A673 (cell line): Measurements from ENCODE around the gene TLE1. TPM values are rescaled to one million over a fixed set of nuclear protein-coding genes. Genes with fewer than 3 reads are reported as not detected.

Experiments used
- BruUV-seq: library from RNA; stranded (reverse); fragments of 400-500 nt; replicated peaks from 2 replicates; lab custom pipeline; 2021; lab: Mats Ljungman, UMichigan
- CTCF ChIA-PET: fragments of 300-600 bp; sonication (Branson Sonifier 250); formaldehyde crosslinking; loops from one replicate; lab custom pipeline; 2022; ENCODE audit warnings: antibody characterized with exemption; lab: Charles Lee
- POLR2A ChIA-PET: fragments of 300-600 bp; sonication (Branson Sonifier 250); formaldehyde crosslinking; loops from one replicate; lab custom pipeline; 2022; ENCODE audit warnings: antibody characterized with exemption; ENCODE audit not compliant: low non-redundant PET; lab: Charles Lee
- DNase-seq: peaks from one replicate; pipeline ENCODE4 v3.0.0-alpha.2; 2015; ENCODE audit warnings: low spot score
- H3K27ac ChIP-seq: fragments of 200-600 bp; sonication (generic); 2 replicates; pipeline ENCODE4 v1.5.1; 2016; ENCODE audit warnings: mixed run types, low read depth, mild to moderate bottlenecking, mixed read lengths, antibody characterized with exemption, low read length; ENCODE audit not compliant: poor library complexity, severe bottlenecking
- H3K27me3 ChIP-seq: fragments of 200-600 bp; sonication (generic); replicated peaks from 2 replicates; pipeline ENCODE4 v1.6.1; 2017; ENCODE audit warnings: mixed run types, low read depth, mild to moderate bottlenecking, mixed read lengths, antibody characterized with exemption, low read length; ENCODE audit not compliant: insufficient read depth, poor library complexity
- H3K36me3 ChIP-seq: fragments of 200-600 bp; sonication (generic); 2 replicates; pipeline ENCODE4 v1.6.1; 2016; ENCODE audit warnings: mixed run types, mild to moderate bottlenecking, mixed read lengths, antibody characterized with exemption, low read length; ENCODE audit not compliant: insufficient read depth, poor library complexity, severe bottlenecking
- H3K4me1 ChIP-seq: fragments of 200-600 bp; sonication (generic); 2 replicates; pipeline ENCODE4 v1.6.1; 2017; ENCODE audit warnings: mixed run types, mild to moderate bottlenecking, mixed read lengths, antibody characterized with exemption, low read length; ENCODE audit not compliant: insufficient read depth, poor library complexity, severe bottlenecking
- H3K4me3 ChIP-seq: fragments of 200-600 bp; sonication (generic); 2 replicates; pipeline ENCODE4 v1.5.1; 2016; ENCODE audit warnings: low read depth, mixed run types, mild to moderate bottlenecking, mixed read lengths, low read length; ENCODE audit not compliant: poor library complexity, severe bottlenecking
- H3K9me3 ChIP-seq: fragments of 200-600 bp; sonication (generic); 2 replicates; pipeline ENCODE4 v1.6.1; 2016; ENCODE audit warnings: mixed run types, low read depth, mild to moderate bottlenecking, mixed read lengths, antibody characterized with exemption, low read length; ENCODE audit not compliant: poor library complexity, severe bottlenecking
- EZH2 ChIP-seq: fragments of 200-600 bp; sonication (generic); IDR thresholded peaks from 2 replicates; pipeline ENCODE4 v1.6.1; 2017; ENCODE audit warnings: borderline replicate concordance, low read depth, mild to moderate bottlenecking, mixed read lengths, antibody characterized with exemption, low read length; ENCODE audit not compliant: poor library complexity, severe bottlenecking
- intact Hi-C: fragments of 100-400 bp; cut with micrococcal nuclease; formaldehyde crosslinking; loops from one replicate; pipeline ENCODE4 v1.10.0; 2022; ENCODE audit not compliant: unreplicated experiment
- total RNA-seq: library from RNA; stranded (reverse); gene quantifications from 2 replicates; pipeline ENCODE4 v1.2.3, GENCODE V29; 2021
- TF ChIP-seq, protein P1 (sequence below): fragments of 300-800, 200-600 bp; sonication (generic); conservative IDR thresholded peaks from 2 replicates; pipeline ENCODE4 v1.5.1; 2017; ENCODE audit warnings: low read depth, mild to moderate bottlenecking, antibody characterized with exemption, low read length, moderate library complexity, mixed read lengths

TLE1 gene
- total RNA-seq, 1 experiment from 2014 or later: 2.2 TPM

DNA sequence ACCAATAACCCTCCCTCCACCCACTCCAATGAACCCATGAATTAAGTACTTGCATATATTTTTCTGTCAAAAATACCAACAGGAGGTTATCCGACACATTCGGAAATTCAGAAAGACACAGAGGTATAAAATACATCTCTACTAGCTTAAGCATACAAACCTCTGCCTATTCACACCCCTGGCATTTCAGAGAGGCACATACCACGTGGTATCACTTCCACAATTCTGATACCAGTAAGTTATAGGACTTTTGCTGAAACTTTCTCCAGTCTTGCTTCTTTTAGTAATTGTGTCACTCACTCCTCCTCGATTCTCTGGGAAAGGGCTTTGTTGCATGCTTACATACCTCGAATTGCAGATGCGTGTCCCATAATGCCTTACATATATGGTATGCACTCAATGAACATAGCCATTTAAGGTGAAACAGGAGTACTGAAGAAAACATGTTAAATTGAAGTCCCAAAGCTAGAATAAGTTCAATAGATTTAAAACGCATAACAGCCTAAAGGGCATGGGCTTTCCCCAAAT is 58.1 kb downstream of the TLE1 start:
- ChIA-PET POLR2A (no interaction called here), CTCF (no interaction called here)
- TF ChIP-seq, protein P1, sequence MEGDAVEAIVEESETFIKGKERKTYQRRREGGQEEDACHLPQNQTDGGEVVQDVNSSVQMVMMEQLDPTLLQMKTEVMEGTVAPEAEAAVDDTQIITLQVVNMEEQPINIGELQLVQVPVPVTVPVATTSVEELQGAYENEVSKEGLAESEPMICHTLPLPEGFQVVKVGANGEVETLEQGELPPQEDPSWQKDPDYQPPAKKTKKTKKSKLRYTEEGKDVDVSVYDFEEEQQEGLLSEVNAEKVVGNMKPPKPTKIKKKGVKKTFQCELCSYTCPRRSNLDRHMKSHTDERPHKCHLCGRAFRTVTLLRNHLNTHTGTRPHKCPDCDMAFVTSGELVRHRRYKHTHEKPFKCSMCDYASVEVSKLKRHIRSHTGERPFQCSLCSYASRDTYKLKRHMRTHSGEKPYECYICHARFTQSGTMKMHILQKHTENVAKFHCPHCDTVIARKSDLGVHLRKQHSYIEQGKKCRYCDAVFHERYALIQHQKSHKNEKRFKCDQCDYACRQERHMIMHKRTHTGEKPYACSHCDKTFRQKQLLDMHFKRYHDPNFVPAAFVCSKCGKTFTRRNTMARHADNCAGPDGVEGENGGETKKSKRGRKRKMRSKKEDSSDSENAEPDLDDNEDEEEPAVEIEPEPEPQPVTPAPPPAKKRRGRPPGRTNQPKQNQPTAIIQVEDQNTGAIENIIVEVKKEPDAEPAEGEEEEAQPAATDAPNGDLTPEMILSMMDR: no peak
- TF ChIP-seq EZH2: no peak
- intact Hi-C loops: no loop called here
- no peaks in the 10 kb centered on the region for H3K27me3 ChIP-seq
- no TSS peak for BruUV-seq
- no peak for DNase-seq
- no peak overlapping the region for H3K27ac ChIP-seq
- H3K9me3 ChIP-seq: no peaks in the 10 kb centered on the region
- no peaks in the 10 kb centered on the region for H3K4me1 ChIP-seq
- H3K4me3 ChIP-seq: no peak overlapping the region
- no peaks in the 10 kb centered on the region for H3K36me3 ChIP-seq

GRCh38 chr9:81629440-81629839 is 59.9 kb downstream of the TLE1 start:
- no TSS peak for BruUV-seq
- H3K27ac ChIP-seq: no peak overlapping the region
- intact Hi-C loops: no loop called here
- POLR2A ChIA-PET: no interaction called here
- H3K4me3 ChIP-seq: no peak overlapping the region
- TF ChIP-seq EZH2: no peak
- TF ChIP-seq, protein P1: no peak
- no peaks in the 10 kb centered on the region for H3K27me3 ChIP-seq
- no peak for DNase-seq
- no peaks in the 10 kb centered on the region for H3K9me3 ChIP-seq
- H3K36me3 ChIP-seq: no peaks in the 10 kb centered on the region
- no peaks in the 10 kb centered on the region for H3K4me1 ChIP-seq
- CTCF ChIA-PET: no interaction called here

- H3K4me3 ChIP-seq: no peak overlapping the region
- intact Hi-C loops: no loop called here
- H3K4me1 ChIP-seq: no peaks in the 10 kb centered on the region
- H3K36me3 ChIP-seq: no peaks in the 10 kb centered on the region
- ChIA-PET POLR2A (no interaction called here), CTCF (no interaction called here)
- H3K9me3 ChIP-seq: no peaks in the 10 kb centered on the region
- BruUV-seq: no TSS peak
- H3K27ac ChIP-seq: no peak overlapping the region
- no peaks in the 10 kb centered on the region for H3K27me3 ChIP-seq
- TF ChIP-seq, protein P1: no peak
- no peak for TF ChIP-seq EZH2
- no peak for DNase-seq
Measured at GRCh38 chr9:81628897-81629296, 60.5 kb downstream of the TLE1 start.
